Smooth muscle cell (in vitro differentiated cells): ENCODE results near the gene SLMAP. TPM values are rescaled to one million over a fixed set of nuclear protein-coding genes. Genes with fewer than 3 reads are reported as not detected.

ENCODE experiments used
- DNase-seq: peaks from one replicate; lab custom pipeline; 2025; ENCODE audit not compliant: unreplicated experiment; lab: John Stamatoyannopoulos, UW
- H2AFZ ChIP-seq: fragments of 200-600 bp; sonication (generic); 2 replicates; pipeline ENCODE4 v1.6.0; 2016; ENCODE audit warnings: antibody characterized with exemption, low read depth, mild to moderate bottlenecking
- H3F3A ChIP-seq: fragments of 200-600 bp; sonication (generic); 2 replicates; pipeline ENCODE4 v1.6.0; 2017; ENCODE audit warnings: antibody characterized with exemption, low read depth
- H3K27ac ChIP-seq: fragments of 200-600 bp; sonication (generic); 2 replicates; pipeline ENCODE4 v1.5.1; 2016; ENCODE audit warnings: low read depth, mild to moderate bottlenecking
- H3K27me3 ChIP-seq: fragments of 200-600 bp; sonication (generic); 2 replicates; pipeline ENCODE4 v1.6.1; 2016; ENCODE audit warnings: low read depth, mild to moderate bottlenecking
- H3K36me3 ChIP-seq: fragments of 200-600 bp; sonication (generic); 2 replicates; pipeline ENCODE4 v1.5.1; 2016; ENCODE audit warnings: low read depth
- H3K4me1 ChIP-seq: fragments of 200-600 bp; sonication (generic); 2 replicates; pipeline ENCODE4 v1.5.1; 2016; ENCODE audit warnings: low read depth
- H3K4me2 ChIP-seq: fragments of 200-600 bp; sonication (generic); 2 replicates; pipeline ENCODE4 v1.6.0; 2016; ENCODE audit warnings: mild to moderate bottlenecking
- H3K4me3 ChIP-seq: fragments of 200-600 bp; sonication (generic); 2 replicates; pipeline ENCODE4 v1.5.1; 2016; ENCODE audit warnings: mild to moderate bottlenecking
- H3K79me2 ChIP-seq: fragments of 200-600 bp; sonication (generic); 2 replicates; pipeline ENCODE4 v1.6.0; 2016; ENCODE audit warnings: low read depth, mild to moderate bottlenecking
- H3K9ac ChIP-seq: fragments of 200-600 bp; sonication (generic); 2 replicates; pipeline ENCODE4 v1.6.0; 2016; ENCODE audit warnings: low read depth
- H3K9me3 ChIP-seq: fragments of 200-600 bp; sonication (generic); replicated peaks from 2 replicates; pipeline ENCODE4 v1.5.1; 2016; ENCODE audit warnings: low read depth
- H4K20me1 ChIP-seq: fragments of 200-600 bp; sonication (generic); 2 replicates; pipeline ENCODE4 v1.6.0; 2016; ENCODE audit warnings: low read depth
- WGBS: methylation state at CpG from one replicate; pipeline ENCODE4 v1.1.7; 2016; ENCODE audit warnings: low lambda C conversion rate; 5-methylcytosine and 5-hydroxymethylcytosine counted together
- polyA plus RNA-seq: library from polyadenylated mRNA; unstranded; fragments of >200 nt; fragmentation: Nextera tagmentation; extraction: Ambion mirVana; gene quantifications from 2 replicates; pipeline ENCODE4 v1.2.1, GENCODE V29; 2016
- total RNA-seq: library from RNA; depleted of rRNA; stranded (reverse); fragments of >200 nt; gene quantifications from 2 replicates; pipeline ENCODE4 v1.2.3, GENCODE V29; 2014
- TF ChIP-seq, protein P1 (sequence below): fragments of 200-600 bp; sonication (generic); IDR thresholded peaks from 2 replicates; pipeline ENCODE4 v1.5.1; 2017; ENCODE audit warnings: borderline replicate concordance, mild to moderate bottlenecking, antibody characterized with exemption; ENCODE audit not compliant: insufficient read depth, poor library complexity, severe bottlenecking

SLMAP gene
- total and polyA plus RNA-seq, 2 experiments from 2014 or later, result 19.9 to 42.8 TPM

DNA sequence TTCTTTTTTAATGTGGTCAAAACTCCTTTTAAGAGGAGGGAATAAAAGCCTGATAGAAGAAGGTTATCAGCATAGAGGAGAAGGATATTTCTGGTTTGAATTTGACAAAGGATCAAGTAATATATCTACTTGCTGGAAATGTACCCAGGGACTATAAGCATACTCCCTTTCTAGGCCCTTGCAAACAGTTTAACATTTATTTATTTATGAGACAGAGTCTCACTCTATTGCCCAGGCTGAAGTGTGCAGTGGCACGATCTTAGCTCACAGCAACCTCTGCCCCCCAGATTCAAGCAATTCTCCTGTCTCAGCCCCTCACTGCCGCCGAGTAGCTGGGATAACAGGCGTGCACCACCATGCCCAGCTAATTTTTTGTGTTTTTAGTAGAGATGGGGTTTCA, 71.6 kb downstream of the SLMAP start:
- TF ChIP-seq, protein P1, sequence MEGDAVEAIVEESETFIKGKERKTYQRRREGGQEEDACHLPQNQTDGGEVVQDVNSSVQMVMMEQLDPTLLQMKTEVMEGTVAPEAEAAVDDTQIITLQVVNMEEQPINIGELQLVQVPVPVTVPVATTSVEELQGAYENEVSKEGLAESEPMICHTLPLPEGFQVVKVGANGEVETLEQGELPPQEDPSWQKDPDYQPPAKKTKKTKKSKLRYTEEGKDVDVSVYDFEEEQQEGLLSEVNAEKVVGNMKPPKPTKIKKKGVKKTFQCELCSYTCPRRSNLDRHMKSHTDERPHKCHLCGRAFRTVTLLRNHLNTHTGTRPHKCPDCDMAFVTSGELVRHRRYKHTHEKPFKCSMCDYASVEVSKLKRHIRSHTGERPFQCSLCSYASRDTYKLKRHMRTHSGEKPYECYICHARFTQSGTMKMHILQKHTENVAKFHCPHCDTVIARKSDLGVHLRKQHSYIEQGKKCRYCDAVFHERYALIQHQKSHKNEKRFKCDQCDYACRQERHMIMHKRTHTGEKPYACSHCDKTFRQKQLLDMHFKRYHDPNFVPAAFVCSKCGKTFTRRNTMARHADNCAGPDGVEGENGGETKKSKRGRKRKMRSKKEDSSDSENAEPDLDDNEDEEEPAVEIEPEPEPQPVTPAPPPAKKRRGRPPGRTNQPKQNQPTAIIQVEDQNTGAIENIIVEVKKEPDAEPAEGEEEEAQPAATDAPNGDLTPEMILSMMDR, result no peak
- Histone ChIP-seq H3K9me3 (no peaks in the 10 kb centered on the region), H3K4me2 (no peak overlapping the region), H3K9ac (no peak overlapping the region), H3K27ac (no peak overlapping the region), H3K4me1 (peaks cover 8% of the 10 kb centered on the region), H4K20me1 (peaks cover 85% of the 10 kb centered on the region), H3K79me2 (peaks cover 40% of the 10 kb centered on the region), H3F3A (no peaks in the 10 kb centered on the region), H3K36me3 (no peaks in the 10 kb centered on the region), H3K27me3 (no peaks in the 10 kb centered on the region), H2AFZ (no peak overlapping the region), H3K4me3 (no peak overlapping the region)
- WGBS, result 96% methylated on average over 4 of the region's 4 CpGs
- DNase-seq, result no peak

DNA sequence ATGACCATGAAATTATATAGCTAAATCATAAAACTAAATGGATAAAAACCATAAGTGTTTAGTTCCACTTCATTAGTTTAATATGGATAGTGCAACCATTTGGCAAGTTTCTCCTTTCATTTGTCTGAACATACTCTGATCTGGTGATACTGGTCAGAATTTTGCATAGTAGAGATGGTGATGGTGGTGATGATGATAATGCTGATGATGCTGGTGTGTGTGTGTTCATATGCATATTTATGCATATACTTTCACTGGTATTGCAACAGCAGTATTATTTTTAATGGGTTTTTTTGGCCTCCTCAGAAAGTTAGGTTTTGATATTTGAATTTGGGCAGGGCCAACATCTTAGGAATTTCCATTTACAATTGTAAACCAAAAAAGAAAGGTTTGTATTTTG, 76.4 kb downstream of the SLMAP start:
- Histone ChIP-seq H3K4me3 (no peak overlapping the region), H3K36me3 (no peaks in the 10 kb centered on the region), H4K20me1 (peaks cover 65% of the 10 kb centered on the region), H3K79me2 (peaks cover 21% of the 10 kb centered on the region), H2AFZ (no peak overlapping the region), H3K9ac (no peak overlapping the region), H3K27ac (no peak overlapping the region), H3K27me3 (no peaks in the 10 kb centered on the region), H3F3A (no peaks in the 10 kb centered on the region), H3K4me1 (no peaks in the 10 kb centered on the region), H3K9me3 (no peaks in the 10 kb centered on the region), H3K4me2 (no peak overlapping the region)
- TF ChIP-seq, protein P1, result no peak
- no peak for DNase-seq

DNA sequence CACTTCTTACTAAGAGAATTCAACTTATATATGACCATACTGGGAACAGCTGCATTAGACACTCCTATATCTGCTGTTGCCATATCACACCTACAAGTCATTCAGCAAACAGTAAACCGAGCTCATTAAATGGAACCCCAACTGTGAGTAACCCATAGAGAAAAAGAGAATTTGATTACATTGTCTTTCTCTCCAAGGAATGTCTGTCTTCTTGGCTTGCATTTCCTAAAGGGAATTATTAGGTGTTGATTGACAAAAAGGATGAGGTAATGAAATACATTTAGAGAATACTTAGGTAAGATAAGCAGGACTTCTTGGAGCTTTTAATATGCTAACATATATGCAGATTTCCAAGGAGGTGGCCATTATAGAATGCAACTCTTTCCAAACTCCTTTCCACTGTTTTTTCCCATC, 76.8 kb downstream of the SLMAP start:
- Histone ChIP-seq H3F3A (no peaks in the 10 kb centered on the region), H2AFZ (no peak overlapping the region), H4K20me1 (peaks cover 65% of the 10 kb centered on the region), H3K27ac (no peak overlapping the region), H3K79me2 (peaks cover 17% of the 10 kb centered on the region), H3K4me3 (no peak overlapping the region), H3K27me3 (no peaks in the 10 kb centered on the region), H3K9me3 (no peaks in the 10 kb centered on the region), H3K36me3 (no peaks in the 10 kb centered on the region), H3K4me2 (no peak overlapping the region), H3K9ac (no peak overlapping the region), H3K4me1 (no peaks in the 10 kb centered on the region)
- TF ChIP-seq, protein P1, result no peak
- no peak for DNase-seq
- 32% methylated on average over 1 of the region's 1 CpG for WGBS

DNA sequence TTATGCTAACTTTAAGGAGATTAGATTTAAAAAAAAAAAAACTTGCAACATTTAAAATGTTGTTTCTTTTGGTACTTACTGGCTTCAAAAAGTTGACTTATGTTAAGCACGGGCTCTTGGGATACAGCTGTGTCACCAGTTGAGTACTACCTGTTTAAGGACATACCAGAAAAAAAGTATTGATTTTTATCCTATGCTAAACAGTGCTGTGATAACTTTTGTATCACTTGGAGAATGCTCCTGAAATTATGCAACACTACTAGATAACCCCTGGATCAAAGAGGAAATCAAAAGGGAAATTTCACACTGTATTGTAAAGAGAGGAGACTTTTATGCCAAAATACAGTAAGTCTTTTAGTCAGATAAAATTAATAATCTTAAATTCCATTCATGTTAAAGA, 77.7 kb downstream of the SLMAP start:
- Histone ChIP-seq H3K36me3 (no peaks in the 10 kb centered on the region), H3K27me3 (no peaks in the 10 kb centered on the region), H2AFZ (no peak overlapping the region)

More for the DNA sequence above, 77.7 kb downstream of the SLMAP start:
- Histone ChIP-seq H4K20me1 (peaks cover 64% of the 10 kb centered on the region), H3K27ac (no peak overlapping the region), H3K4me3 (no peak overlapping the region), H3K9ac (no peak overlapping the region), H3K79me2 (peaks cover 9% of the 10 kb centered on the region), H3K9me3 (no peaks in the 10 kb centered on the region), H3F3A (no peaks in the 10 kb centered on the region), H3K4me2 (no peak overlapping the region), H3K4me1 (no peaks in the 10 kb centered on the region)
- WGBS, result 100% methylated on average over 1 of the region's 1 CpG
- TF ChIP-seq, protein P1, result no peak
- no peak for DNase-seq
